A673 (cell line): ENCODE data around the gene LRP1-AS.

Source experiments
- CTCF ChIP-seq: fragments of 300-800, 200-600 bp; sonication (generic); conservative IDR thresholded peaks from 2 replicates; pipeline ENCODE4 v1.5.1; 2017; ENCODE audit warnings: low read depth, mild to moderate bottlenecking, antibody characterized with exemption, low read length, moderate library complexity, mixed read lengths
- EZH2 ChIP-seq: fragments of 200-600 bp; sonication (generic); IDR thresholded peaks from 2 replicates; pipeline ENCODE4 v1.6.1; 2017; ENCODE audit warnings: borderline replicate concordance, low read depth, mild to moderate bottlenecking, mixed read lengths, antibody characterized with exemption, low read length; ENCODE audit not compliant: poor library complexity, severe bottlenecking

GRCh38 chr12:57193706-57194245 is 46.4 kb upstream of the LRP1-AS start:
- TF ChIP-seq CTCF: no peak
- no peak for TF ChIP-seq EZH2
